HG02623 (cell line): ENCODE results near the gene FAM209A.
"Not testable (repeated sequence)": the region's sequence is repeated elsewhere in the genome, so short reads cannot be mapped to it uniquely, and the experiment has no call there.

ENCODE experiments used
- ATAC-seq: cut with Tn5 transposase; IDR thresholded peaks from one replicate; pipeline ENCODE4 v1.9.1; 2021; ENCODE audit warnings: moderate library complexity; ENCODE audit not compliant: unreplicated experiment

The FAM209A gene

GRCh38 chr20:56537997-56538396 is 13.5 kb downstream of the FAM209A start:
- no peak for ATAC-seq

- no peak for ATAC-seq
Measured at GRCh38 chr20:56540415-56540814, 15.9 kb downstream of the FAM209A start.

GRCh38 chr20:56542489-56543030 is 18.0 kb downstream of the FAM209A start:
- no peak for ATAC-seq

- ATAC-seq = no peak
Measured at GRCh38 chr20:56551571-56551970, 27.0 kb downstream of the FAM209A start.

- ATAC-seq = no peak
Measured at GRCh38 chr20:56552911-56553629, 28.5 kb downstream of the FAM209A start.

- peak; percentile 85 for ATAC-seq
Measured at GRCh38 chr20:56554869-56555268, 30.3 kb downstream of the FAM209A start.

- no peak for ATAC-seq
Measured at GRCh38 chr20:56558968-56559367, 34.4 kb downstream of the FAM209A start.

- ATAC-seq = not testable (repeated sequence)
Measured at GRCh38 chr20:56564526-56564925, 40.0 kb downstream of the FAM209A start.

GRCh38 chr20:56565511-56565910 is 41.0 kb downstream of the FAM209A start:
- ATAC-seq = no peak

- ATAC-seq = no peak
Measured at GRCh38 chr20:56566621-56567020, 42.1 kb downstream of the FAM209A start.

GRCh38 chr20:56570832-56571231 is 46.3 kb downstream of the FAM209A start:
- ATAC-seq = no peak

GRCh38 chr20:56572172-56572571 is 47.6 kb downstream of the FAM209A start:
- no peak for ATAC-seq

GRCh38 chr20:56573986-56574385 is 49.4 kb downstream of the FAM209A start:
- no peak for ATAC-seq

- ATAC-seq = no peak
Measured at GRCh38 chr20:56574531-56575142, 50.1 kb downstream of the FAM209A start.

GRCh38 chr20:56575157-56575556 is 50.6 kb downstream of the FAM209A start:
- ATAC-seq = no peak
